ENCODE results near the gene STAG3.
A peak's percentile ranks its signal among the peaks of the same experiment; 100 is the strongest.

Gene STAG3

GRCh38 chr7:100154651-100155491 lies 22.8 kb upstream of the STAG3 start:
- no peak for DNase-seq

DNA sequence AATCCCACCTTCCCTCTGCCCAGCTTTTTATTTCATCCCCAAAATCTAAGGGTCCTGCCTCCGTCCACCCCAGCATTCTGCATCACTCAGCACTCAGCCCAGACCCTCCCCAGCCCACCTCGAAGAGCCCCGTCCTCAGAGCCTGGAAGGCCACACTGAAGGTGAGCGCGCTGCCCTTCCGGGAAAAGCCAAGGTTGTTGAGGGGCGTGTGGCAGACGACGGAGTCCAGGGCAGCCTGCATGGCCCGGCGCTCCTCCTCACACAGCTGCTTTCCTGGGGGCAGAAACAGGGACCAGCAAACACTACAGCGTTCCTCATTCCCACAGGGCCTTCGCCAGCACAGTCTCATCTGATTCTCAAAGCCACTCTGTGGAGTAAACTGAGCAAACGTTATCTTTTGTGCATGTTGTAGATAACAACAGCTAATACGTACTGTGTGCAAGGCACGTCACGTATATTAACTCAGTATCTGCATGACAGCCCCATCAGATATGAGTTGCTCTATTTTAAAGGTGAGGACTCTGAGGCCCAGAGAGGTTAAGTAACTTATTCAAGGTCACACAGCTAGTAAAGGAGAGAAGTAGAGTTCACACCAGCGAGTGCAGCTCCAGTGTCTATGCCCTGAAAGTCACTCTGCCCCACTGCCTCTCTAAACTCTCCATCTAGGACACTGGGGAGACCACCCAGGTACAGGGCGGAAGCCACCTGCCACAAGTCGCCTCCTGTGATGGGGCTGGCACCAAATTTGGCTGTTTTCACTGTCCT lies 22.0 kb upstream of the STAG3 start:
- no peak for DNase-seq

- DNase-seq, result peak; percentile 25
Measured at GRCh38 chr7:100156331-100157068, 21.2 kb upstream of the STAG3 start.

GRCh38 chr7:100157069-100157333 lies 20.7 kb upstream of the STAG3 start:
- DNase-seq, result no peak

- DNase-seq, result peak; percentile 53
Measured at GRCh38 chr7:100157334-100158228, 20.1 kb upstream of the STAG3 start.

- peak; percentile 86 for DNase-seq
Measured at GRCh38 chr7:100158229-100159098, 19.3 kb upstream of the STAG3 start, which contains the start of gene TRAPPC14. Gene TRAPPC14, minus strand, starts transcription at chr7:100158723. Its CDS starts 224 bp downstream, at chr7:100158499.

DNA sequence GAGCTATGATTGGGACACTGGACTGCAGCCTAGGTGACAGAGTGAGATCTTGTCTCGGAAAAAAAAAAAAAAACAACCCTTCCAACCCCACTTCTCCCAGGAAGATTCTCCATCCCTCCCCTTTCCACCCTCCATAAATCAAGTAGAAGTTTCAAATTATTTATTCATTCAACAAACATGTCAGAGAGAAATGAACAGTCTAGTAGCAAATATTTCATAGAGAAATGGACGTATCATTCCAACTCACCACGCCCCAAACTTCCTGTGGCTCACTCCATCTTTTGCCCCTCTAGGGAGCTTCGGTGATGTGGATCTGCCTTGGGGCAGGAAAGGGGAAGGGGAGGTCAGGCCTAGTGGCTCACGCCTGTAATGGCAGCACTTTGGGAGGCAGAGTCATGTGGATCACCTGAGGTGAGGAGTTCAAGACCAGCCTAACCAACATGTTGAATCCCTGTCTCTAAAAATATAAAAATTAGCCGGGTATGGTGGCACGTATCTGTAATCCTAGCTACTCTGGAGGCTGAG lies 18.6 kb upstream of the STAG3 start:
- DNase-seq, result no peak

GRCh38 chr7:100160067-100160466 lies 17.7 kb upstream of the STAG3 start:
- DNase-seq, result no peak

- DNase-seq, result no peak
Measured at GRCh38 chr7:100163006-100163531, 14.6 kb upstream of the STAG3 start.

- no peak for DNase-seq
Measured at GRCh38 chr7:100163871-100164270, 13.8 kb upstream of the STAG3 start.

DNA sequence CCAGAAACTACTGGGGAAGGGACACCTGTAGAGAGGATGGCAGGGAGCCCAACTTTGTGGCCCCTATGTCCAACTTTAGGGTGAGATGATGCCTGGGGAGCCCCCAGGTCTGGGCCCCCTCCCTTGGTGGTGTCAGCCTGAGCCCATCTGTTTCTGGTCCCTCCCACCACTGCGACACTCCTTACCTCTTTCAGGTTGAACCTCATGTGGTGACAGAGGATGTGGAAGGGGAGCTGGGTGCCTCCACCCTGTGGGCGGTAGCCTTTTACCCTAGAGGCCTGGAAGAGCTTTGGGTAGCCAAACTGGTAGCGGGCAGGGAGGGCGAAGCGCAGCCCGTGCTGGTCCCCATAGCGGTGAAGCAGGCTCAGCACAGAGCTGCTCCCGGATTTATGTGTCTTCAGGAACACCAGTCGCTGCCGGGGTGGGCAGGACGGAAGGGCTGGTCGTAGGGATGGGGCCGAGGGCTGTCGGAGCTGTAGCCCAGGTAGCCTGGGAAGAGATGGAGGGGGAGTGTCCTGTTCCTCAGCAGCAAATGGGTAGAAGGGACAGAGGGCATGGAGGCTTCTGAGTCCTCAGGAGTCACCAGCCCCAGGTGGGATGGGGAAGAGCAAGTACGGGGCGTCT lies 11.3 kb upstream of the STAG3 start:
- DNase-seq, result no peak

DNA sequence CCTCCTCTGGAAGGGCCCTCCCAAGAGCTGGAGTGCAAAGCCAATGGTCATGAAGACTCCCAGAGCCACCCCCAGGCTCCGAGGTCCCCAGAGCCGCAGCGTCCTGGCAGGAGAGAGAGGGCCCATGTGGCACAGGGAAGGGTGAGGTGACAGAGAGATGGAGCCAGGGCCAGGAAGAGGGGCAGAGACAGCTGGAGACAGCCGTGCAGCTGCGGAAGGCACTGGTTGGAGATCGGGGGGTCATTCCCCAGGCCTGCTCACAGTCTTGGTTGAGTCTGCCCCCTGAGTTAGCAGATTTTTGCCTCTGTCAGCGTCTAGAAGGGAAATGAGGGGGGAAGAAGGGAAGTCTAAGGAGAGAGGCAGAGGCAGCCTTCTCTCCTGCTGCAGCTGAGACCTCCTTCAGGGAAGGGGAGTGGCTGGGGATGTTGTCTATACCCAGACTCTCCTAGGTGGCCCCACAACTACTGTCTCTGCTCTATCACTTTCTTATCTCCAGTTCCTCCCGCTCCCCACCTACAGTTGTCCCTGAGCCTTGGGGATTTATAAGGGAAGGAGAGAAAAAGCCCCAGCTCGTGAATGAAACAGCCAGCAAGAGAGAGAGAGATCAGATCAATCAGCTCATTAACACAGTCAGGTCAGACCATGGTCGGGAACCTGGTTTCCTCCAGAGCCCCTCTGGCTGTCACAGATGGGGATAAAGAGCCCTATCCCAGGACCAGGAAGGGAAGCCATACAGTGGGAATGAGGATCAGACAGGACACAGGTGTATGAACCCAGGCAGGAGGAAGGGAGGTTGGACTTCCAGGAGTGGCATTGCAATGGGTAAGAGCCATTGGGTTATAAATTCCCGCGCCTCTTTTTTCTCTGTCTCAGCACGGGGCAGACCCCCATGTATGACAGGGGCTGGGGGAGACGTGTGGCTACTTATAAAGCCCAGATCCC lies 10.5 kb upstream of the STAG3 start:
- DNase-seq, result no peak

GRCh38 chr7:100167912-100168323 lies 9.8 kb upstream of the STAG3 start:
- DNase-seq, result no peak

DNA sequence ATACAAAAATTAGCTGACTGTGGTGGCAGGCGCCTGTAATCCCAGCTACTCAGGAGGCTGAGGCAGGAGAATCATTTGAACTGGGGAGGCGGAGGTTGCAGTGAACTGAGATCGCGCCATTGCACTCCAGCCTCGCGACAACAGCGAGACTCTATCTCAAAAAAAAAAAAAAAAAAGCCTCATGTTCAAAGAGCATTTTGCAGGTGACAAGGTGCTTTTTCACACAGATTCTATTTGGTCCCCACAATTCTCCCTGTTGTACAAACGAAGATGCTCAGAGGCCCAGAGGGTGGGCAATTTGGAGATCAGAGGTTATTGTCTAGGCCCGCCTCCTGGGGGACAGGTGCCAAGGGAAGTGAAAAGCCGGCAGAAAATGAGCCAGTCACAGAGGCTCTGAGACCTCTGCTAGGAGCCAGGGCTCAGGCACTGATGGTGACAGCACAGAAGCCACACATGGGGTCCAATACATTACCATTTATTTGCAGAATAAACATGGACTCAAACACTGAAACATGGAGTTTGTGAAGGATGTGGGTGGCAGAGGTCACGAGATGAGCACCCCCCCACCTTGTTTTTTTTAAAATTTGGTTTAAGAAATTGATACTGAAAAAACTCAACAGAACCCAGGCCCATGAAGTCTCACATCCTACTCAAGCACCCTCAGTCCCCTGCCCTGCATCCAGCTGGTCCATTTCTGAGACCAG lies 8.4 kb upstream of the STAG3 start:
- DNase-seq, result no peak

- DNase-seq, result no peak
Measured at GRCh38 chr7:100170101-100170897, 7.4 kb upstream of the STAG3 start.

GRCh38 chr7:100171087-100171681 lies 6.5 kb upstream of the STAG3 start:
- no peak for DNase-seq

DNA sequence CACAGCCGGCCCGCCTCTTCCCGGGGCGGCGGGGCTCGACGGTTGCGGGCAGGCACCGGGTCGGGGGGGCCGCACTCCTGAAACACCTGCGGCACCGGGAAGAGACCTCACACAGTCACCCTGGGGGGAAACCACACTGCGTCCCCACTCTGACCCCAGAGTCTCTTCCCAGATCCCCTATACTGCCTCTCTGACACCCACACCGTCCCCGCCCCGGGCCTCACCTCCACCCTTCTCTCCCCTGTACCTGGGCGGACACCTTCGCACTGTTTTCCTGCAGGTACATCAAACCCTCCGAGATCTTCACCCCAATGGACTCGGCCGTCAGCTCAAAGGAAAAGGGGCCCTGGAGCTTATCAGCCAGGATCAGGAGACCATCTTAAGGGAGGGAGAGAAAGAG lies 5.9 kb upstream of the STAG3 start:
- no peak for DNase-seq

Measured in suppressor macrophage treated with lipopolysaccharide for 4 hours (primary cell).